ENCODE data around the gene TNXB. TPM values are rescaled to one million over a fixed set of nuclear protein-coding genes. Genes with fewer than 3 reads are reported as not detected.
A peak's percentile ranks its signal among the peaks of the same experiment; 100 is the strongest.

The TNXB gene
- total and polyA plus RNA-seq, 9 of the 15 experiments (the other 6 are each of a cell fraction or from before 2014, with no cell fraction given): 0.14 to 28.1 (median 12.4) TPM

DNA sequence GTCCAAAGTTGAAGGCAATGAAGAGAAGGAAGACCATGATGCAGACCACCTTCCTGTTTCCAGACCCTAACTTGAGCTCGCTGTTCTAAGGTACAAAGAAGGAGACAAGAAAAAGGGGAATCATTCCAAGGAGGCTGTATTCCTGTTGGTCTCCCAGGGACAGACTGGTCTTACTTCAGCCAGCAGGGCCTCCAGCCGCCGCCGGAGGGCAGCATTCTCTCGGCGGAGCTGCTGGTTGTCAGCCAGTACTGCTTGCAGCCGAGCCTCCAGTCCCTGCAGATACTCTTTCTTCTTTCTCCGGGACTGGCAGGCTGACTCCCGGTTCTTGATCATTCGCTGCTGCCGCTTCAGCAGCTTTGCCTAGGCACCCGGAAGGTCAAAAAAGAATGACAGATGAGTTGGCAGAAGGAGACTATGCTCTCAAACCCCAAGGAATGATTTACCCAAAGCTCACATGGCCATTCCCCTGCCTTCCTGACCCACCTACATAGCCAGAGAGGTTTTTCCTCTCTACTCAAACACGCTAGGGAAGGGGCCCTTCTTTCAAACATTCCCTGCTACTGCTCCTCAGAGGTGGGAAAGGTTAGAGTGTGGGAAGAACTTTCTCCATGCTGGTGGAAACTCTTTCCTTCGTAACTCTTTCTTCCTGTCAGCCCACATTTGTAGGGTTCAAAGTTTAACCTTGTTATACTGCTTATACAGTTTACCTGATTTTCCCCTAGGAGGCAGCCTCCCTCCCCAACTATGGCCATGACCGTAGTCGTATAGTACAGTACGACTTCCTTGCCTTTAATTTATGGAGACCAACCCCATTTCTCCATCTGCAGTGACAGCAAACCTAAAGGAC is 9.9 kb upstream of the TNXB start (continued):
- TF ChIP-seq, protein P1, sequence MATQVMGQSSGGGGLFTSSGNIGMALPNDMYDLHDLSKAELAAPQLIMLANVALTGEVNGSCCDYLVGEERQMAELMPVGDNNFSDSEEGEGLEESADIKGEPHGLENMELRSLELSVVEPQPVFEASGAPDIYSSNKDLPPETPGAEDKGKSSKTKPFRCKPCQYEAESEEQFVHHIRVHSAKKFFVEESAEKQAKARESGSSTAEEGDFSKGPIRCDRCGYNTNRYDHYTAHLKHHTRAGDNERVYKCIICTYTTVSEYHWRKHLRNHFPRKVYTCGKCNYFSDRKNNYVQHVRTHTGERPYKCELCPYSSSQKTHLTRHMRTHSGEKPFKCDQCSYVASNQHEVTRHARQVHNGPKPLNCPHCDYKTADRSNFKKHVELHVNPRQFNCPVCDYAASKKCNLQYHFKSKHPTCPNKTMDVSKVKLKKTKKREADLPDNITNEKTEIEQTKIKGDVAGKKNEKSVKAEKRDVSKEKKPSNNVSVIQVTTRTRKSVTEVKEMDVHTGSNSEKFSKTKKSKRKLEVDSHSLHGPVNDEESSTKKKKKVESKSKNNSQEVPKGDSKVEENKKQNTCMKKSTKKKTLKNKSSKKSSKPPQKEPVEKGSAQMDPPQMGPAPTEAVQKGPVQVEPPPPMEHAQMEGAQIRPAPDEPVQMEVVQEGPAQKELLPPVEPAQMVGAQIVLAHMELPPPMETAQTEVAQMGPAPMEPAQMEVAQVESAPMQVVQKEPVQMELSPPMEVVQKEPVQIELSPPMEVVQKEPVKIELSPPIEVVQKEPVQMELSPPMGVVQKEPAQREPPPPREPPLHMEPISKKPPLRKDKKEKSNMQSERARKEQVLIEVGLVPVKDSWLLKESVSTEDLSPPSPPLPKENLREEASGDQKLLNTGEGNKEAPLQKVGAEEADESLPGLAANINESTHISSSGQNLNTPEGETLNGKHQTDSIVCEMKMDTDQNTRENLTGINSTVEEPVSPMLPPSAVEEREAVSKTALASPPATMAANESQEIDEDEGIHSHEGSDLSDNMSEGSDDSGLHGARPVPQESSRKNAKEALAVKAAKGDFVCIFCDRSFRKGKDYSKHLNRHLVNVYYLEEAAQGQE (IDR thresholded peaks at IDR 0.05; ENCODE audit: borderline replicate concordance): peak; percentile 92
- TF ChIP-seq, protein P1 (CRISPR knock-in tag; IDR thresholded peaks at IDR 0.05; ENCODE audit: low read depth): no peak
- TF ChIP-seq PYGO2 (tag; IDR thresholded peaks at IDR 0.05): no peak
- TF ChIP-seq MYNN (IDR thresholded peaks at IDR 0.05): peak; percentile 33; the same call in 1 of the 2 replicates
- no peak for TF ChIP-seq MYNN (CRISPR knock-in tag; IDR thresholded peaks at IDR 0.05)
- TF ChIP-seq TBL1XR1 (IDR thresholded peaks at IDR 0.05; ENCODE audit: low read length in 2 of 2): 0 out of 4 replicates have a peak, but pooled peaks of 1 of the 2 experiments have one; percentile 34
- TF ChIP-seq, protein P2, sequence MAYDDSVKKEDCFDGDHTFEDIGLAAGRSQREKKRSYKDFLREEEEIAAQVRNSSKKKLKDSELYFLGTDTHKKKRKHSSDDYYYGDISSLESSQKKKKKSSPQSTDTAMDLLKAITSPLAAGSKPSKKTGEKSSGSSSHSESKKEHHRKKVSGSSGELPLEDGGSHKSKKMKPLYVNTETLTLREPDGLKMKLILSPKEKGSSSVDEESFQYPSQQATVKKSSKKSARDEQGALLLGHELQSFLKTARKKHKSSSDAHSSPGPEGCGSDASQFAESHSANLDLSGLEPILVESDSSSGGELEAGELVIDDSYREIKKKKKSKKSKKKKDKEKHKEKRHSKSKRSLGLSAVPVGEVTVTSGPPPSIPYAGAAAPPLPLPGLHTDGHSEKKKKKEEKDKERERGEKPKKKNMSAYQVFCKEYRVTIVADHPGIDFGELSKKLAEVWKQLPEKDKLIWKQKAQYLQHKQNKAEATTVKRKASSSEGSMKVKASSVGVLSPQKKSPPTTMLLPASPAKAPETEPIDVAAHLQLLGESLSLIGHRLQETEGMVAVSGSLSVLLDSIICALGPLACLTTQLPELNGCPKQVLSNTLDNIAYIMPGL (CRISPR knock-in tag; IDR thresholded peaks at IDR 0.05): peak; percentile 41; the same call in 1 of the 2 replicates
- no peak; the same call in 1 of the 2 replicates for TF ChIP-seq ZNF395 (CRISPR knock-in tag; IDR thresholded peaks at IDR 0.05)
- no peak for TF ChIP-seq NUFIP1 (IDR thresholded peaks at IDR 0.05; ENCODE audit: partially characterized antibody)
- TF ChIP-seq ZBTB17 (CRISPR knock-in tag; IDR thresholded peaks at IDR 0.05): peak; percentile 50; the same call in 1 of the 2 replicates
- no peak; the same call in 1 of the 2 replicates for TF ChIP-seq TEAD4 (IDR thresholded peaks at IDR 0.05; ENCODE audit: low read length)
- 0 out of 2 replicates have a peak, but pooled peaks have one; percentile 31 for TF ChIP-seq TEAD4 (CRISPR knock-in tag; IDR thresholded peaks at IDR 0.05; ENCODE audit: borderline replicate concordance)
- peak; percentile 45; the same call in 1 of the 2 replicates for TF ChIP-seq VEZF1 (CRISPR knock-in tag; IDR thresholded peaks at IDR 0.05)

All from K562 (cell line).